NCI-H526 (cell line): ENCODE data around the gene GMPS.
"Not testable (repeated sequence)": the region's sequence is repeated elsewhere in the genome, so short reads cannot be mapped to it uniquely, and the experiment has no call there.

Experiments
- DNase-seq, 2 experiments: peaks; one replicate each; lab custom pipeline; 2025; lab: John Stamatoyannopoulos, UW

GMPS gene

GRCh38 chr3:155944081-155944480, 73.6 kb downstream of the GMPS start:
- DNase-seq, result no peak

- no peak for DNase-seq
Observed at GRCh38 chr3:155946178-155946577, 75.7 kb downstream of the GMPS start.

- DNase-seq, result no peak
Observed at GRCh38 chr3:155948476-155948875, 78.0 kb downstream of the GMPS start.

GRCh38 chr3:155949453-155950217, 79.2 kb downstream of the GMPS start:
- no peak for DNase-seq

GRCh38 chr3:155956508-155957411, 86.3 kb downstream of the GMPS start:
- DNase-seq, result no peak

GRCh38 chr3:155957412-155957880, 87.0 kb downstream of the GMPS start:
- no peak for DNase-seq

- DNase-seq, result no peak
Observed at GRCh38 chr3:155958676-155959075, 88.2 kb downstream of the GMPS start.

GRCh38 chr3:155960060-155960459, 89.6 kb downstream of the GMPS start:
- DNase-seq, result no peak

- not testable (repeated sequence) for DNase-seq
Observed at GRCh38 chr3:155961044-155961443, 90.6 kb downstream of the GMPS start.

GRCh38 chr3:155963570-155963969, 93.1 kb downstream of the GMPS start:
- no peak for DNase-seq

GRCh38 chr3:155970398-155970797, 99.9 kb downstream of the GMPS start:
- no peak for DNase-seq

- no peak for DNase-seq
Observed at GRCh38 chr3:155972885-155973584, 102.6 kb downstream of the GMPS start.

- DNase-seq, result no peak
Observed at GRCh38 chr3:155978324-155978723, 107.9 kb downstream of the GMPS start.

- no peak for DNase-seq
Observed at GRCh38 chr3:155979746-155980145, 109.3 kb downstream of the GMPS start.

GRCh38 chr3:155981669-155982068, 111.2 kb downstream of the GMPS start:
- no peak for DNase-seq

- peak in 1 of 2 experiments; percentile 28 for DNase-seq
Observed at GRCh38 chr3:155983834-155984474, 113.5 kb downstream of the GMPS start.

- no peak for DNase-seq
Observed at GRCh38 chr3:155984791-155985417, 114.5 kb downstream of the GMPS start.

GRCh38 chr3:155989536-155989935, 119.1 kb downstream of the GMPS start:
- no peak for DNase-seq

- DNase-seq, result no peak
Observed at GRCh38 chr3:155991212-155991611, 120.8 kb downstream of the GMPS start.

GRCh38 chr3:155991847-155992246, 121.4 kb downstream of the GMPS start:
- DNase-seq, result no peak
